ENCODE data around the gene MEGF6. TPM values are rescaled to one million over a fixed set of nuclear protein-coding genes. Genes with fewer than 3 reads are reported as not detected.

MEGF6 gene
- total RNA-seq, 4 donors from 2014 or later = 0.88 to 69.0 (median 36.9) TPM

DNA sequence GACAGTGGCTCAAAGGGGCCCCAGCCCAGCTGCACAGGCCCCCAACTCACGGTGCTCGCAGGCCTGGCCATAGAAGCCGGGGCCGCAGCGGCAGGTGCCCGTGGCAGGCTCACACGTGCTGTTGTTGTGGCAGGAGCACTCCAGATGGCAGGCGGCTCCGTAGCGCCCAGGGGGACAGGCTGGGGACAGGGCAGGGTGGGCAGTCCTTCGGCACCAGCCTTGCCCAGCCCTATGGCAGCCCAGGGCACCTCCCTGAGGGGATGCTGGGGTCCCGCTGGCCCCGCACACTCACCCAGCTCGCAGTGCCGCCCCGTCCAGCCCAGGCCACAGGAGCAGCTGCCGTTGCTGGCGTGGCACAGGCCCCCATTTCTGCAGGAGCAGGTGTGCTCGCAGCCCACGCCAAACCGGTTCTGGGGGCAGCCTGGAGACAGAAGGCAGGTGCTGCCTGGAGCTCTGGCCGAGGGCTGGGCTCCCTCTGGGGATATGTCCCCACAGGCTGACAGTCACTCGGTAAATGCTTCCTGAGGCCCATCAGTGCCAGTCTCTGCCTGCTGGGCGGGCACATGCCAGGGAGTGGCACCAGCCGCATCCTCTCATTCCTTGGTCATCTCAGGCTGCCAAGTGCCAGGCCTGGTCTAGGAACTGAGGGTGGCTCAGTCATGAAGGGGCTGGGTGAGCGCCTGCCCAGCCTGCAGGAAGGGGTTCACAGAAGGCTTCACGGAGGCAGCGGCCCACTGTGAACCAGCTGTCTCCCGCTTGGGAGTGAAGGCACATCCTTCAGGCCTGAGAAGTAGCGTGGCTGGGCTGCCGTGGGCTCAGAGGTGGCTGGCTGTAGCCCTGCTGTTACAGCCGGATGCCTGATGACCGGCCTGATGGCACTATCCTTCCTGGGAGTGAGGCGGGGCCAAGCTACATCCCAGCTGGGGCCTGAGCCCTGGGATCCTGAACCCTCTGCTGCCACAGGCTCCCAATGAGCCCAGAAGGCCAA, 116.7 kb downstream of the MEGF6 start:
- DNase-seq = no peak
- no peaks in the 10 kb centered on the region for H3K36me3 ChIP-seq
- no peaks in the 10 kb centered on the region for H3K4me1 ChIP-seq
- TF ChIP-seq, protein P1, sequence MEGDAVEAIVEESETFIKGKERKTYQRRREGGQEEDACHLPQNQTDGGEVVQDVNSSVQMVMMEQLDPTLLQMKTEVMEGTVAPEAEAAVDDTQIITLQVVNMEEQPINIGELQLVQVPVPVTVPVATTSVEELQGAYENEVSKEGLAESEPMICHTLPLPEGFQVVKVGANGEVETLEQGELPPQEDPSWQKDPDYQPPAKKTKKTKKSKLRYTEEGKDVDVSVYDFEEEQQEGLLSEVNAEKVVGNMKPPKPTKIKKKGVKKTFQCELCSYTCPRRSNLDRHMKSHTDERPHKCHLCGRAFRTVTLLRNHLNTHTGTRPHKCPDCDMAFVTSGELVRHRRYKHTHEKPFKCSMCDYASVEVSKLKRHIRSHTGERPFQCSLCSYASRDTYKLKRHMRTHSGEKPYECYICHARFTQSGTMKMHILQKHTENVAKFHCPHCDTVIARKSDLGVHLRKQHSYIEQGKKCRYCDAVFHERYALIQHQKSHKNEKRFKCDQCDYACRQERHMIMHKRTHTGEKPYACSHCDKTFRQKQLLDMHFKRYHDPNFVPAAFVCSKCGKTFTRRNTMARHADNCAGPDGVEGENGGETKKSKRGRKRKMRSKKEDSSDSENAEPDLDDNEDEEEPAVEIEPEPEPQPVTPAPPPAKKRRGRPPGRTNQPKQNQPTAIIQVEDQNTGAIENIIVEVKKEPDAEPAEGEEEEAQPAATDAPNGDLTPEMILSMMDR (IDR thresholded peaks at IDR 0.05) = no peak
- TF ChIP-seq POLR2A (IDR thresholded peaks at IDR 0.05) = no peak
- intact Hi-C loops (cut with DNase I; ENCODE audit: low total_unique reads) = loop anchor here (5.0 kb wide), 1 partner anchor 123 kb away; no protein-coding TSS in a partner anchor
- no peaks in the 10 kb centered on the region for H3K27me3 ChIP-seq
- no peak overlapping the region for H3K4me3 ChIP-seq
- no peak overlapping the region for H3K27ac ChIP-seq
- H3K9me3 ChIP-seq = no peaks in the 10 kb centered on the region

DNA sequence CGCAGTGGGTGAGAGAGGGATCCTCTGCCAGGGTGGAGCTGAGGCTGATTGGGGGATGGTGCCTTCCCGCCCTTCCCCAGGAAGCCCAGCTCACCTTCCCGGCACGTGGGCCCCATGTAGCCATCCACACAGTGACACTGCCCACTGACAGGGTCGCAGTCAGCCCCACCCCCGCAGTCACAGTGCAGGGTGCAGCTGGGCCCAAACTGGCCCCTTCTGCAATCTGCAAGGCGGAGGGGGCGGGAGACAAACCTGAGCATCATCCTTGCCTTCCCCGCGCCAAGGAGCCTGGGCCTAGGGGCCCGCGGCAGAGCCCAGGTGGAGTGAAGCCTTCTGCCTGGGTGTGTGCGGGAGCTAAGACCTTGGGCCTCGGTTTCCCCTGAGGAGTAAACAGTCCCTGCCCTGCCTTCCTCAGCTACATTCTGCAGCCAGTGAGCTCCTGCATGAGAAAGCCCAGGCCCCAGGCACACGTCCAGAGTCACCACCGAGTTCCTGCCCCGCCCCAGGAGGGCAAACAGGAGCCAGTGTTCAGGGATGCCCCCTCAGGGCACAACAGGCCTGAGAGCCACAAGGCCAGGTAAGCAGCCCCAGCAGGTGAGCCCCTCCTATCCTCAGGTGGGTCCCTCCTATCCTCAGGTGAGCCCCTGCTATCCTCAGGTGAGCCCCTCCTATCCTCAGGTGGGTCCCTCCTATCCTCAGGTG, 118.6 kb downstream of the MEGF6 start:
- no peaks in the 10 kb centered on the region for H3K4me1 ChIP-seq
- H3K27ac ChIP-seq = no peak overlapping the region
- TF ChIP-seq, protein P1 (IDR thresholded peaks at IDR 0.05) = no peak
- no peak for TF ChIP-seq POLR2A (IDR thresholded peaks at IDR 0.05)
- H3K36me3 ChIP-seq = no peaks in the 10 kb centered on the region
- no peak for DNase-seq
- H3K9me3 ChIP-seq = no peaks in the 10 kb centered on the region
- no peak overlapping the region for H3K4me3 ChIP-seq
- H3K27me3 ChIP-seq = no peaks in the 10 kb centered on the region
- intact Hi-C loops (cut with DNase I; ENCODE audit: low total_unique reads) = loop anchor here (5.0 kb wide), 1 partner anchor 125 kb away; no protein-coding TSS in a partner anchor

DNA sequence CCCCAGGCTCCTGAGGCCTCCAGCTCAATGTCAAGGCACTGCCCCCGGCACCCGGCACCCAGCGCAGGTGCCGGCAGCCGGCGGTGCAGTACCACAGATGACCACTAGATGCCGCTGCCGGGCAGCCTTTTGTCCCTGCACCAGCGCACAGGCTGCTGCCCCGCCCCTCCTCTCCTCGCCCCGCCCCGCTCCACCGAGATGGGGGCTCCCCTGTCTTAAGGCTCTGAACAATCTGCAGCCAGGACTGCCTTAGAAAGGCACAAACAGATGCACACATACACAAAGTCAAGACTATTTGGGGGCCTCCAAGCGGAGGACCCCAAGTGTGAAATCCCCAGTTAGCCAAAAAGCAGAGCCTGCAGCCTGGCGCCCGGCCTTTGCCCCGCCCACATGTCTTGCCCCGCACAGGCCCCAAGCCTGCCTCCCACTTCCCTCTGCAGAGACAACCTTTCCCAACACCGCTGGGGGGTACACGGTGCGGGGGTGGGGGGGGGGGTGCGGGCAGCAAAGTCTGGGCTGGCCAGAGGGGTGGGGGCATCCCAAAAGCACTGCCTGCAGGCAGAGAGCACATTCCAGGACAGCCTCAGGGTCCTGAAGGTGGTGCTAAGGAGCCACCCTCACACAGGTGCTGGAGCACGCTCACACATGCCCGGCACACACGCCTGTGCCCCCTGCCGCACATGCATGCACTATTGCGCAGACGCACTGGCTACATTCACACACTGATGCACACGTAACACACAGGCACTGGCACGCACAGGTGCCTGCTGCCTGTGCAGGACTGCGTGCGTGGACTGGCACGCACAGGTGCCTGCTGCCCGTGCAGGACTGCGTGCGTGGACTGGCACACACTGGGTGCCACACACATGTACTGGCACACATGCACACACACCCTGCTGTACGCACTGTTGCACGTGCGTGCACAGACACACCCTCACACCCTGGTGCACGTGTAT, 119.7 kb downstream of the MEGF6 start:
- Histone ChIP-seq H3K9me3 (no peaks in the 10 kb centered on the region), H3K36me3 (no peaks in the 10 kb centered on the region), H3K4me1 (no peaks in the 10 kb centered on the region), H3K27ac (no peak overlapping the region), H3K27me3 (no peaks in the 10 kb centered on the region), H3K4me3 (no peak overlapping the region)
- intact Hi-C loops (cut with DNase I; ENCODE audit: low total_unique reads) = loop anchor here (5.0 kb wide), 1 partner anchor 126 kb away; no protein-coding TSS in a partner anchor
- peak; percentile 73 to 83 for DNase-seq
- TF ChIP-seq, protein P1 (IDR thresholded peaks at IDR 0.05) = peak; percentile 96 to 100 (median 98)
- TF ChIP-seq POLR2A (IDR thresholded peaks at IDR 0.05) = no peak

DNA sequence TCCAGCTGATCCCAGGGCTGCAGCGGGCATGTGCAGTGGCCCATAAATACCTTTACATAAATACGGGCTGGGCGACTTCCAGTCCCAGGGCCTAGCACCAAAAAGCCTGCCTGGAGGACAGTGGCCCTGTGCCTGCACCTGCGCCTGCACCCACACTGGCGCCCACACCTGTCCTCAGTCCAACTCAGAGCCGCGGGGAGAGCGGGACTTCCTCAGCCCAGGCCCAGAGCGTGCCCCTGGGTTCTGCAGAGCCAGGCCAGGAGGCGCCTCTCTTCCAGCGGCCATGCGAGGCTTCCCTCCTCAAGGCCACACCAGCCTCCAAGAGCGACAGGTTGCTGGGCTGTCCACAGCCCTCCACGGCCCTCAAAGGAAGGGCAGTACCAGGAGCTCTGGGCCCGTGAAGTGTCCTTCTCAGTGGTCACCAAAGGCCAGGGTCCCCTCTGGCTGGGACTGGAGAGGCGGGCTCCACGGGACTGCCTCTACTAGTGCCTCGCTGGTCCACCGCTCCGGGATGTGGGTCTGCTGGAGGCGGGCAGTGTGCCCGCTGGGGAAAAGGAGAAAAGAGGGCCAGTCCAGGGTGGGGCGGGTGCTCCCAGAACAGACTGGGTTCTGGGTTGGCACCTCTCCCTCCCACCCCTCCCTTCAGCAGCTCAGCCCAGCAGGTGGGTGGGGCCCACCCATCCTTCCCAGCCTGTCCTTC, 121.1 kb downstream of the MEGF6 start:
- intact Hi-C loops (cut with DNase I; ENCODE audit: low total_unique reads) = loop anchor here (5.0 kb wide), 1 partner anchor 127 kb away; no protein-coding TSS in a partner anchor
- TF ChIP-seq, protein P1 (IDR thresholded peaks at IDR 0.05) = no peak
- no peak for TF ChIP-seq POLR2A (IDR thresholded peaks at IDR 0.05)

More for the DNA sequence above, 121.1 kb downstream of the MEGF6 start:
- H3K27me3 ChIP-seq = no peaks in the 10 kb centered on the region
- no peak for DNase-seq
- no peaks in the 10 kb centered on the region for H3K36me3 ChIP-seq
- no peaks in the 10 kb centered on the region for H3K9me3 ChIP-seq
- H3K4me1 ChIP-seq = no peaks in the 10 kb centered on the region
- H3K27ac ChIP-seq = no peak overlapping the region
- H3K4me3 ChIP-seq = no peak overlapping the region

Measured in uterus (tissue), 4 donors.